Endothelial cell of umbilical vein (primary cell): ENCODE measurements around the gene PLOD2. TPM values are rescaled to one million over a fixed set of nuclear protein-coding genes. Genes with fewer than 3 reads are reported as not detected.

Source experiments
- BruUV-seq: library from RNA; stranded (reverse); fragments of 400-500 nt; replicated peaks from 2 replicates; lab custom pipeline; 2021; lab: Mats Ljungman, UMichigan
- CTCF ChIA-PET: fragments of 300-600, 350-600 bp; sonication (Branson Sonifier 250); formaldehyde crosslinking; loops from one replicate; lab custom pipeline; 2021; ENCODE audit warnings: antibody characterized with exemption, inconsistent platforms; lab: Charles Lee
- POLR2A ChIA-PET: fragments of 300-600, 350-600 bp; sonication (Branson Sonifier 250); formaldehyde crosslinking; loops from one replicate; lab custom pipeline; 2021; ENCODE audit warnings: antibody characterized with exemption, inconsistent platforms; lab: Charles Lee
- DNase-seq: peaks from one replicate; pipeline ENCODE4 v3.0.0-alpha.2; 2011; ENCODE audit warnings: low read depth, low spot score
- FAIRE-seq: peaks from 2 replicates; lab custom pipeline; 2011; peaks lifted over from hg19 to GRCh38; lab: Jason Lieb, UNC
- H2AFZ ChIP-seq: 2 replicates; pipeline ENCODE4 v1.6.0; 2012; ENCODE audit warnings: low read depth, low read length, control low read depth, inconsistent platforms
- H3K27ac ChIP-seq: 2 replicates; pipeline ENCODE4 v1.5.1; 2011; ENCODE audit warnings: low read depth, mild to moderate bottlenecking, control low read depth, low read length, moderate library complexity; ENCODE audit not compliant: insufficient read depth
- H3K27me3 ChIP-seq, 2 experiments: 2 replicates each; pipeline versions ENCODE4 v1.6.0 to v1.6.1; 2011; ENCODE audit warnings: low read length in 2 of 2, mixed read lengths in 1 of 2; ENCODE audit not compliant: control insufficient read depth in 2 of 2, insufficient read depth in 2 of 2
- H3K36me3 ChIP-seq, 2 experiments: 2 replicates in 1 of 2; 3 replicates in 1 of 2; pipeline ENCODE4 v1.5.1; 2011; ENCODE audit warnings: low read length in 2 of 2, mild to moderate bottlenecking in 1 of 2, moderate library complexity in 1 of 2; ENCODE audit not compliant: control insufficient read depth in 2 of 2, insufficient read depth in 2 of 2; ENCODE audit errors: extremely low read depth in 1 of 2
- H3K4me1 ChIP-seq: 3 replicates; pipeline ENCODE4 v1.5.1; 2011; ENCODE audit warnings: mild to moderate bottlenecking, low read length; ENCODE audit not compliant: control insufficient read depth, insufficient read depth; ENCODE audit errors: extremely low read depth
- H3K4me2 ChIP-seq: 2 replicates; pipeline ENCODE4 v1.6.1; 2011; ENCODE audit warnings: low read length, control low read depth, mixed read lengths; ENCODE audit not compliant: insufficient read depth
- H3K4me3 ChIP-seq, 3 experiments: fragments of 200-600 bp in 1 of 3; sonication (generic), shearing (Covaris generic) in 1 of 3; replicated peaks in 1 of 3; 2 replicates each; pipeline ENCODE4 v1.5.1; 2011 to 2016; ENCODE audit warnings: control low read depth in 3 of 3, low read length in 3 of 3, mild to moderate bottlenecking in 2 of 3, inconsistent platforms in 1 of 3, low read depth in 1 of 3, moderate library complexity in 1 of 3; ENCODE audit not compliant: insufficient read depth in 1 of 3
- H3K79me2 ChIP-seq: 2 replicates; pipeline ENCODE4 v1.6.0; 2012; ENCODE audit warnings: low read length, inconsistent platforms; ENCODE audit not compliant: control insufficient read depth, insufficient read depth
- H3K9ac ChIP-seq: replicated peaks from 2 replicates; pipeline ENCODE3; 2011; ENCODE audit warnings: low read length, control low read depth; ENCODE audit not compliant: insufficient read depth; ENCODE audit errors: extremely low read depth
- H3K9me1 ChIP-seq: replicated peaks from 3 replicates; pipeline ENCODE4 v1.6.0; 2011; ENCODE audit warnings: mild to moderate bottlenecking, low read length; ENCODE audit not compliant: control insufficient read depth, insufficient read depth; ENCODE audit errors: extremely low read depth
- H3K9me3 ChIP-seq: replicated peaks from 2 replicates; pipeline ENCODE4 v1.5.1; 2012; ENCODE audit warnings: low read length, inconsistent platforms; ENCODE audit not compliant: control insufficient read depth, insufficient read depth
- H4K20me1 ChIP-seq: replicated peaks from 2 replicates; pipeline ENCODE3; 2011; ENCODE audit warnings: mild to moderate bottlenecking, low read length; ENCODE audit not compliant: control insufficient read depth, insufficient read depth; ENCODE audit errors: extremely low read depth
- CTCF ChIP-seq, 2 donors: IDR thresholded peaks; 1 replicate in 1 of 2; 2 replicates in 1 of 2; pipeline ENCODE4 v1.5.1; 2011; ENCODE audit warnings: low read length in 2 of 2, mild to moderate bottlenecking in 2 of 2, moderate library complexity in 2 of 2, control low read depth in 1 of 2, inconsistent platforms in 1 of 2, low read depth in 1 of 2; ENCODE audit not compliant: insufficient read depth in 1 of 2; ENCODE audit errors: extremely low read depth in 1 of 2
- EZH2 ChIP-seq: IDR thresholded peaks from 2 replicates; pipeline ENCODE4 v1.6.1; 2012; ENCODE audit warnings: borderline replicate concordance, low read depth, mild to moderate bottlenecking, moderate library complexity, low read length, inconsistent platforms; ENCODE audit not compliant: severe bottlenecking
- GATA2 ChIP-seq: IDR thresholded peaks from 2 replicates; pipeline ENCODE4 v1.7.0; 2011; ENCODE audit warnings: low read depth, mild to moderate bottlenecking, moderate library complexity, mixed read lengths, low read length; ENCODE audit not compliant: insufficient read length, insufficient read depth
- MAX ChIP-seq: IDR thresholded peaks from 2 replicates; pipeline ENCODE4 v1.6.1; 2011; ENCODE audit not compliant: insufficient read depth, insufficient read length
- MYC ChIP-seq: IDR thresholded peaks from one replicate; pipeline ENCODE4 v1.6.1; 2011; ENCODE audit warnings: mild to moderate bottlenecking, low read depth, low read length
- POLR2A ChIP-seq: IDR thresholded peaks from 2 replicates; pipeline ENCODE4 v1.6.1; 2012; ENCODE audit warnings: low read depth, mild to moderate bottlenecking, control low read depth, low read length
- dilution Hi-C: fragments of 300-500 bp; cut with MboI; formaldehyde crosslinking; loops from one replicate; pipeline ENCODE4 v1.15.0; 2019; ENCODE audit warnings: low sequenced_read_pairs; ENCODE audit not compliant: extremely low pct_ligation_motif_present
- intact Hi-C: fragments of 100-400 bp; cut with micrococcal nuclease; formaldehyde crosslinking; loops from one replicate; pipeline ENCODE4 v1.10.0; 2022
- polyA plus RNA-seq, 4 experiments: library from polyadenylated mRNA; depleted of rRNA in 3 of 4; stranded (reverse) in 3 of 4; unstranded in 1 of 4; fragments of >200 nt; gene quantifications; 2 replicates each; pipeline versions ENCODE4 v1.2.1 to v1.2.3, GENCODE V29; 2011 to 2012; ENCODE audit warnings: missing spikeins in 1 of 4
- total RNA-seq: library from RNA; stranded (reverse); gene quantifications from 2 replicates; pipeline ENCODE4 v1.2.3, GENCODE V29; 2021

The PLOD2 gene
- total and polyA plus RNA-seq, 2 donors (not counting 3 experiments of a cell fraction or from before 2014, with no cell fraction given), result 36.1 to 193 TPM

- Histone ChIP-seq H3K36me3 (no peaks in the 10 kb centered on the region), H3K4me3 (no peak overlapping the region), H3K27ac (no peak overlapping the region), H3K4me1 (peaks cover 11% of the 10 kb centered on the region), H3K4me2 (no peak overlapping the region), H3K9me1 (no peaks in the 10 kb centered on the region), H3K9me3 (no peaks in the 10 kb centered on the region), H3K79me2 (peaks cover 99% of the 10 kb centered on the region), H3K27me3 (no peaks in the 10 kb centered on the region), H2AFZ (no peak overlapping the region), H4K20me1 (peaks cover 4% of the 10 kb centered on the region), H3K9ac (no peak overlapping the region)
- dilution Hi-C loops, result no loop called here
- no peak for FAIRE-seq
- no TSS peak for BruUV-seq
- no peak for DNase-seq
- intact Hi-C loops, result no loop called here
- ChIA-PET CTCF (interaction anchor here (0.9 to 2.4 kb wide), 5 partner anchors 10 to 74 kb away, joined by 3 to 10 read pairs (median 3); no protein-coding TSS in a partner anchor), POLR2A (interaction anchor here (1.2 kb wide), 1 partner anchor 21 kb away, joined by 3 read pairs; the partner anchor contains the start of gene PLOD2)
- TF ChIP-seq MYC (no peak), GATA2 (no peak), POLR2A (peak; percentile 9), EZH2 (no peak)
Observed at GRCh38 chr3:146139586-146140110, 21.3 kb downstream of the PLOD2 start.

GRCh38 chr3:146138902-146139301 is 22.1 kb downstream of the PLOD2 start:
- no peaks in the 10 kb centered on the region for H3K27me3 ChIP-seq
- TF ChIP-seq POLR2A (no peak), MAX (no peak), GATA2 (no peak), EZH2 (no peak), CTCF (IDR thresholded peaks at IDR 0.05; ENCODE audit: extremely low read depth in 1 of 2, insufficient read depth in 1 of 2, low read depth in 1 of 2, low read length in 2 of 2) (no peak)
- no peaks in the 10 kb centered on the region for H3K9me3 ChIP-seq
- H3K79me2 ChIP-seq, result peaks cover 99% of the 10 kb centered on the region
- POLR2A ChIA-PET, result no interaction called here
- dilution Hi-C loops (no loop called here), intact Hi-C loops (no loop called here)
- H3K36me3 ChIP-seq, result no peaks in the 10 kb centered on the region
- H3K4me2 ChIP-seq, result no peak overlapping the region
- H3K27ac ChIP-seq, result no peak overlapping the region
- no peak overlapping the region for H3K9ac ChIP-seq
- peaks cover 2% of the 10 kb centered on the region for H4K20me1 ChIP-seq
- no peaks in the 10 kb centered on the region for H3K9me1 ChIP-seq
- H3K4me1 ChIP-seq, result peaks cover 10% of the 10 kb centered on the region
- H2AFZ ChIP-seq, result no peak overlapping the region
- BruUV-seq, result no TSS peak
- FAIRE-seq (no peak), DNase-seq (no peak)
- H3K4me3 ChIP-seq, result no peak overlapping the region
- CTCF ChIA-PET, result interaction anchor here (1.2 to 2.4 kb wide), 3 partner anchors 11 to 22 kb away, joined by 3 to 10 read pairs (median 3); partner anchors contain the start of gene PLOD2
